ENCODE data around the gene PTAFR. TPM values are rescaled to one million over a fixed set of nuclear protein-coding genes. Genes with fewer than 3 reads are reported as not detected.

The PTAFR gene
- total and polyA plus RNA-seq, 2 of the 4 experiments (the other 2 are of a cell fraction), result 0.17 to 0.18 TPM

DNA sequence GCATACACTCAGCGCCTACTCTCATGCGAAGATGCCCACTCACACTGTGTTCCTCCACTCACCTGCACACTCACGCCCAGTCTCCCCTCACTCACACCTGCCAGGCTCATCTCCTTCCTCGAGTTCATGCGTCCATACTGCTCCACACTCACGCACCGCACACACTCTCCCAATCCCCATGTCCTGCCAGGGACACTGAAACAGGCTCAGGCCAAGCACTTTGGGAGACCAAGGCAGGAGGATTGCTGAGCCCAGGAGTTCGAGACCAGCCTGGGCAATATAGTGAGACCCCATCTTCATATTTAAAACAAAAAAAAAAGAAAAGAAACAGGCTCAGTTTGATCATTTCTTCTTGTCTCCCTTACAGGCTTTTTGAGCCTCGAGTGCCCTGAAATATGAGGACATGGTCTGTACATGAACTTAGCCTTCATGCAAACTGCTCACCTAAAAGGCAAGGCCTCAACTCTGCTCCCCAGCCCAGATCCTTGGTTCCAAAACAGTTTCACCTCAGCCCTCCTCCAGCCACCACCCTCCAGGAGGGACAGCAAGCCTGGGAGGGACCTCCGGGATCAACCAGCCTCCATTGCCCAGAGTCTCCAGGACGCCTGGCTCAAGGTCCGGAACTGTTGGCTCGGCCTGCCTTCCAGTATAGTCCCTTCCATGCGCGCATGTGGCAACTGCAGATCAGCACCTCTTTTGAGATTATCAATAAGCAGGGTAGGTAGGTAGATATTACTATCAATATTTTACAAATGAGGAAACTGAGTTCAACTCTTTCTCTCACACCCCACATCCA, 2.4 kb upstream of the PTAFR start:
- intact Hi-C loops (cut with micrococcal nuclease) (no loop called here), in situ Hi-C loops (cut with MboI; ENCODE audit: low sequenced_read_pairs) (no loop called here), dilution Hi-C loops (cut with HindIII; ENCODE audit: low sequenced_read_pairs, unreplicated experiment) (no loop called here)
- Histone ChIP-seq H4K8ac (ENCODE audit: low read depth in 2 of 2, low read length in 2 of 2) (no peak overlapping the region), H2AFZ (replicated peaks; ENCODE audit: low read length, poor library complexity) (peak overlapping the region; percentile 19), H4K20me1 (ENCODE audit: insufficient read depth, low read length) (no peaks in the 10 kb centered on the region), H3K23ac (ENCODE audit: low read depth, low read length) (no peak overlapping the region), H2BK120ac (ENCODE audit: low read depth, low read length) (no peak overlapping the region; the same call in 1 of the 2 replicates), H4K5ac (ENCODE audit: low read depth, low read length) (no peak overlapping the region), H3K79me1 (ENCODE audit: low read depth in 1 of 2, low read length in 2 of 2) (no peaks in the 10 kb centered on the region), H3K36me3 (ENCODE audit: control insufficient read depth, insufficient read depth, low read length) (no peaks in the 10 kb centered on the region), H3K4me2 (ENCODE audit: low read depth, low read length) (no peak overlapping the region), H3K4me3 (ENCODE audit: insufficient read depth, low read depth, low read length) (no peak overlapping the region), H3K27ac (ENCODE audit: insufficient read depth, low read length) (no peak overlapping the region), H3K9me1 (ENCODE audit: insufficient read depth, low read length) (peaks cover 7% of the 10 kb centered on the region; the same call in 1 of the 2 replicates), H3K9ac (ENCODE audit: low read depth, low read length) (no peak overlapping the region), H3K4me1 (ENCODE audit: control insufficient read depth, insufficient read depth, low read length) (peaks cover 17% of the 10 kb centered on the region), H3K27me3 (ENCODE audit: control insufficient read depth, insufficient read depth, low read length) (no peaks in the 10 kb centered on the region), H4K91ac (ENCODE audit: insufficient read depth, low read depth, low read length) (no peak overlapping the region), H3K9me3 (ENCODE audit: control insufficient read depth, insufficient read depth, low read length) (no peaks in the 10 kb centered on the region), H2BK15ac (ENCODE audit: low read depth, low read length) (no peak overlapping the region; the same call in 2 of the 3 replicates), H3K4ac (ENCODE audit: low read depth, low read length) (peak overlapping the region; percentile 33; the same call in 1 of the 2 replicates), H3K56ac (ENCODE audit: extremely low read depth, insufficient read depth, low read length) (no peak overlapping the region), H3K18ac (ENCODE audit: low read depth, low read length) (no peak overlapping the region; the same call in 1 of the 2 replicates), H2BK5ac (ENCODE audit: low read depth, low read length, poor library complexity, severe bottlenecking) (no peak overlapping the region), H2AK9ac (replicated peaks; ENCODE audit: low read depth, low read length, poor library complexity) (no peak overlapping the region), H3K14ac (replicated peaks; ENCODE audit: low read depth, low read length) (no peak overlapping the region), H2BK20ac (ENCODE audit: low read depth, low read length) (no peak overlapping the region), H2AK5ac (ENCODE audit: low read depth, low read length) (peak overlapping the region; percentile 73; the same call in 1 of the 2 replicates)
- ChIA-PET POLR2A (ENCODE audit: unreplicated experiment) (no interaction called here), CTCF (no interaction called here)
- no TSS peak for BruUV-seq (replicated peaks)
- WGBS, 2 experiments (ENCODE audit: extremely low coverage in 2 of 2, insufficient read length in 1 of 2), result no CpG with 5 or more reads among the region's 15 CpGs
- no peak for TF ChIP-seq POLR2A (IDR thresholded peaks at IDR 0.05; ENCODE audit: low read depth, low read length)
- TF ChIP-seq, protein P1, sequence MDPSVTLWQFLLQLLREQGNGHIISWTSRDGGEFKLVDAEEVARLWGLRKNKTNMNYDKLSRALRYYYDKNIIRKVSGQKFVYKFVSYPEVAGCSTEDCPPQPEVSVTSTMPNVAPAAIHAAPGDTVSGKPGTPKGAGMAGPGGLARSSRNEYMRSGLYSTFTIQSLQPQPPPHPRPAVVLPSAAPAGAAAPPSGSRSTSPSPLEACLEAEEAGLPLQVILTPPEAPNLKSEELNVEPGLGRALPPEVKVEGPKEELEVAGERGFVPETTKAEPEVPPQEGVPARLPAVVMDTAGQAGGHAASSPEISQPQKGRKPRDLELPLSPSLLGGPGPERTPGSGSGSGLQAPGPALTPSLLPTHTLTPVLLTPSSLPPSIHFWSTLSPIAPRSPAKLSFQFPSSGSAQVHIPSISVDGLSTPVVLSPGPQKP (IDR thresholded peaks at IDR 0.05; ENCODE audit: borderline replicate concordance, low read depth, low read length), result no peak
- TF ChIP-seq, protein P2, sequence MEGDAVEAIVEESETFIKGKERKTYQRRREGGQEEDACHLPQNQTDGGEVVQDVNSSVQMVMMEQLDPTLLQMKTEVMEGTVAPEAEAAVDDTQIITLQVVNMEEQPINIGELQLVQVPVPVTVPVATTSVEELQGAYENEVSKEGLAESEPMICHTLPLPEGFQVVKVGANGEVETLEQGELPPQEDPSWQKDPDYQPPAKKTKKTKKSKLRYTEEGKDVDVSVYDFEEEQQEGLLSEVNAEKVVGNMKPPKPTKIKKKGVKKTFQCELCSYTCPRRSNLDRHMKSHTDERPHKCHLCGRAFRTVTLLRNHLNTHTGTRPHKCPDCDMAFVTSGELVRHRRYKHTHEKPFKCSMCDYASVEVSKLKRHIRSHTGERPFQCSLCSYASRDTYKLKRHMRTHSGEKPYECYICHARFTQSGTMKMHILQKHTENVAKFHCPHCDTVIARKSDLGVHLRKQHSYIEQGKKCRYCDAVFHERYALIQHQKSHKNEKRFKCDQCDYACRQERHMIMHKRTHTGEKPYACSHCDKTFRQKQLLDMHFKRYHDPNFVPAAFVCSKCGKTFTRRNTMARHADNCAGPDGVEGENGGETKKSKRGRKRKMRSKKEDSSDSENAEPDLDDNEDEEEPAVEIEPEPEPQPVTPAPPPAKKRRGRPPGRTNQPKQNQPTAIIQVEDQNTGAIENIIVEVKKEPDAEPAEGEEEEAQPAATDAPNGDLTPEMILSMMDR (conservative IDR thresholded peaks at IDR 0.05; ENCODE audit: low read depth, low read length), result no peak
- TF ChIP-seq BHLHE40 (IDR thresholded peaks at IDR 0.05; ENCODE audit: low read depth, low read length), result no peak
- no peak for TF ChIP-seq RAD21 (IDR thresholded peaks at IDR 0.05; ENCODE audit: low read length)
- no peak for TF ChIP-seq CEBPB (IDR thresholded peaks at IDR 0.05; ENCODE audit: low read depth, low read length)
- no peak for TF ChIP-seq FOS (IDR thresholded peaks at IDR 0.05; ENCODE audit: low read depth, low read length)
- no peak for TF ChIP-seq RCOR1 (IDR thresholded peaks at IDR 0.05; ENCODE audit: insufficient replicate concordance, low read length)
- TF ChIP-seq RFX5 (IDR thresholded peaks at IDR 0.05; ENCODE audit: low read depth, low read length), result no peak
- TF ChIP-seq MXI1 (IDR thresholded peaks at IDR 0.05; ENCODE audit: borderline replicate concordance, low read depth, low read length), result no peak
- TF ChIP-seq, protein P3, sequence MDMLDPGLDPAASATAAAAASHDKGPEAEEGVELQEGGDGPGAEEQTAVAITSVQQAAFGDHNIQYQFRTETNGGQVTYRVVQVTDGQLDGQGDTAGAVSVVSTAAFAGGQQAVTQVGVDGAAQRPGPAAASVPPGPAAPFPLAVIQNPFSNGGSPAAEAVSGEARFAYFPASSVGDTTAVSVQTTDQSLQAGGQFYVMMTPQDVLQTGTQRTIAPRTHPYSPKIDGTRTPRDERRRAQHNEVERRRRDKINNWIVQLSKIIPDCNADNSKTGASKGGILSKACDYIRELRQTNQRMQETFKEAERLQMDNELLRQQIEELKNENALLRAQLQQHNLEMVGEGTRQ (IDR thresholded peaks at IDR 0.05; ENCODE audit: low read depth, low read length), result no peak
- no peak for TF ChIP-seq NFE2L2 (IDR thresholded peaks at IDR 0.05; ENCODE audit: low read depth, low read length)
- no peak for TF ChIP-seq CHD1 (IDR thresholded peaks at IDR 0.05; ENCODE audit: low read depth, low read length)
- DNase-seq, result no peak
- no peak for ATAC-seq (ENCODE audit: low read depth)
